Measurements from ENCODE around the gene CYP11A1.

Gene CYP11A1

DNA sequence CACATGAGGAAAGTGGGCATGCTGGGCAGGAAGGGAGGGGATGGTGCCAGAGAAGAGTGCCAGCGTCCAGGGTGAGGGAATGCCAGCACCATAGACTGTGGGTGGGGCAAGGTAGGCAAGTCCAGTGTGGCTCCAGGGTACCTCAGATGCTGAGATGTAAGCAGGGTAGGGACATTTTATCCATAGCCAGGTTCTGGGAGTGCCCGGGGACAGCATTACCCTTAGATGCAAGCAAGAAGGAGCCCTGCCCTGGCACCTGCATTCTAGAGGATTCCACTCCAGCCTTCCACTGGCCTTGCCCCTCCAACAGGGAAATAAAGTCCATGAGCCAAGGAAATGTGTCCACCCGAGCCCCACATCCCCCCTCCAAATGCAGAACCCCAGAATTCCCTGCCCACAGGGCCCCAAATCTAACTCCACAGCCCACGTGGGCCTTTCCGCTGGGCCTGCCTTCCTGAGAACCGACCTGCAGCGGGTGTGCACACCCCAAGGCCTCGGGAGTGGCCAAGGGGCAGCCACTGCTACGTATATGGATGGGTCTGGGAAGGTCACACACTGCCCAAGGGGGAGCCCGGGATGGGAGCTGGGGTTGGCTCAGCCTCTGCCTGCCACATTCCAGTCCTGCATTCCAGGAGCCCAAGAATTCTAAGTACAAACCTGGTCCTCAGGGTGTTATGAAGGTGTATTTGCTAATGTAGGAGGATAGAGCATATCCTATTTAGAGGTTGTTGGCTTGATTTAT is 20.3 kb upstream of the CYP11A1 start:
- DNase-seq = no peak

GRCh38 chr15:74387141-74387541 is 19.7 kb upstream of the CYP11A1 start:
- no peak for DNase-seq

GRCh38 chr15:74386496-74387140 is 19.2 kb upstream of the CYP11A1 start:
- no peak for DNase-seq

DNA sequence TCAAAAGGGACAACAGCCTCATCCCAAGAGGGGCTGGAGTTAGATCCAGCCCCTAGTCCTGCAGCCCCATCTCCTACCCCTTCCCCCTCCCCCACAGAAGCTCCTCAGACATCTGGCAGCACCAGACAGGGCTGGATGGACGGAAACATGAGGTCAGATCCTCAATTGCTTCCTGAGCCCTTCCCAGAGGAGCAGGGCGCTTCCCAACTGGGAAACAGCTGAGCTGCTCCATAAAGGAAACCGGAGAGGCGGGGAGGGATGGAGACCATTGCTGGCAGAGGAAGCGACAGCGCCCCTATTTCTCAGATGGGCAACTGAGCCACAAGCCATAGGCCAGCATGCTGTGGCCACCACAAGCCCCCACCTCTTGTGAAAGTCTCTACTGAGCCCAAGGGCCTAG is 18.3 kb upstream of the CYP11A1 start:
- no peak for DNase-seq

- no peak for DNase-seq
These were observed 17.6 kb upstream of the CYP11A1 start for GRCh38 chr15:74384881-74385643.

DNA sequence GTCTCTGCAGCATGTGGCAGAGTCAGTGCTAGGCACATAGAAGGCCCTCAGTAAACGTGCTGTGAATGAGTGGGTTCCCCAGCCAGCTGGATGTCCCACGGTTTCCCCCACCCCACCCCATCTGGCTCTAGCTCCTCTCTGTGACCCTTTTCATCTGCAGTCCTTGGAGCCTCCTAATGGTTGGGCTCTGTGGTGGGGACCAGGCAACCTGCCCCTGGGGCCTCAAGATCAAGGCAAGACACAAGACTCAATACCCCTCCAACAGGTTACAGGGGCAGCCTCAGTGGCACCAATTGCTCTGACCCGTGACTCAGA is 17.1 kb upstream of the CYP11A1 start:
- DNase-seq = no peak

GRCh38 chr15:74383695-74384565 is 16.5 kb upstream of the CYP11A1 start:
- peak; percentile 39 for DNase-seq

GRCh38 chr15:74383286-74383685 is 15.8 kb upstream of the CYP11A1 start:
- no peak for DNase-seq

GRCh38 chr15:74382004-74382816 is 14.8 kb upstream of the CYP11A1 start:
- peak; percentile 73 for DNase-seq

GRCh38 chr15:74381481-74381880 is 14.0 kb upstream of the CYP11A1 start:
- DNase-seq = no peak

DNA sequence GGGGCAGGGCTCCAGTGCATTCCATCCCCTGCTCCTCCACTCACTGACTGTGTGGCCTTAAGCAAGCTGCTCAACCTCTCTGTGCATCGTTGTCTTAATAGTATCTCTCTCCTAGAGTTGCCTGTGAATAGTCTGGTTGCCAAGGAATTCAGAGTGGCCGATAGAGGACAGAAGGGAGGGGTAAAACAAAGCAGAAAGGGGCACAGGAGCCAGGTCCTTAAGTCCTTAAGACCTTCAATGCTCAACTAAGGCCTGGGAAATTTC is 13.7 kb upstream of the CYP11A1 start:
- DNase-seq = no peak

- no peak for DNase-seq
These were observed 13.1 kb upstream of the CYP11A1 start for GRCh38 chr15:74380361-74381189.

DNA sequence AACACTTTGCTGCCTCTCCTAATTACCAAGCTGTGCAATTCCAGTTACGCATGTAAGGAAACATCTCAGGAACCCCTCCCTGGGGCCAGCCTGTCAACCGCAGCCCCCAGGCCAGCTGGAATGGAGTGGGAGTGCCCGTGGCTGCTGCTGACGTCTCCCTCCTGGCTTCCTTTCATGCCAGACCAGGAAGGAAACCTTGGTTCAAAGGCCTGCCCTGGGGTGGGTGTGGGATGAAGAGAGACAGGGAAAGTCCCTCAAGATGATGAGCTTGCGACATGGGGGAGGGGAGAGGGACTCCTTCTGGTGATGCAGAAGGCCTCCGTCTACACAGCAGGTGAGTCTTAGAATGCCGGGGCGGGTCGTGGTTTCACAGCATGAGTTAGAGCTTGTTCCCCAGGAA is 11.4 kb upstream of the CYP11A1 start:
- DNase-seq = peak; percentile 22

DNA sequence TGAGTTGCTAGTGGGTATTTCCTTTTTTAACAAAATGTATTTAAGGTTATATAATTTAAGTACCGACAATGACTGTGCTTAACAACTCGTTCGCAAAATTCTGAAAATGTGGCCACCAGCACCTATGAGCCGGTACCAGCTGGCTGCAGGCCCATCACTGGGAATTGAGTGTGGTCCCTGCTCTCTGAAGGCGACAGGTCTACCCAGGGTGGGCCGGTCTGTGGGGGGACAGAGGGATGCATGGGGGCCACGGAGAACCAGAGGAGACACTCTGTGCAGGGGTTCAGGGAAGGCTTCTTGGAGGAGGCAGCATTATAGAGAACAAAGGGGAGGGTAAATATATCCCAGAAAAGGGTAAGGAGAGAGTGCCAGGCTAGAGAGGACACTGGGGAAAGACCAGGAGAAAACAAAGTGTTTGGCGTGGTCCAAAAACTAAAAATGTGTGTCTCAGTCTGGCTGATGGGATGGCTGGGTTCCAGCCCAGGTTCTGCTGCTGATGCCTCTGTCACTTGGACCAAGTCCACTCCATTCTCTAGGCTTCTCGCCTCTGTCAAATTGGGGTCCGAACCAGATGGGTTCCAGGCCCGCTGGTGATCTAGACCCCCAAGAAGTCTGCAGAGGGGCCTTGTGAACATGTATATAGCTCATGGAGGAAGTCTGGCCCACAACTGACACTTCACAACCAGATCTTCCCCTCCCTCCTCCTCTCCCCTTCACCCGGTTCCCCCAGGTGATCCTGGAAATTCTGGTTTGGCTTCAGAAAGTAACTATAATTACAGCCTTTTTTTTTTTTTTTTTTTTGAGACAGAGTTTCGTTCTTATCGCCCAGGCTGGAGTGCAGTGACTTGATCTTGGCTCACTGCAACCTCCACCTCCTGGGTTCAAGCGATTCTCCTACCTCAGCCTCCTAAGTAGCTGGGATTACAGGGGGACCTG is 10.7 kb upstream of the CYP11A1 start:
- DNase-seq = no peak

- no peak for DNase-seq
These were observed 9.6 kb upstream of the CYP11A1 start for GRCh38 chr15:74376825-74377581.

DNA sequence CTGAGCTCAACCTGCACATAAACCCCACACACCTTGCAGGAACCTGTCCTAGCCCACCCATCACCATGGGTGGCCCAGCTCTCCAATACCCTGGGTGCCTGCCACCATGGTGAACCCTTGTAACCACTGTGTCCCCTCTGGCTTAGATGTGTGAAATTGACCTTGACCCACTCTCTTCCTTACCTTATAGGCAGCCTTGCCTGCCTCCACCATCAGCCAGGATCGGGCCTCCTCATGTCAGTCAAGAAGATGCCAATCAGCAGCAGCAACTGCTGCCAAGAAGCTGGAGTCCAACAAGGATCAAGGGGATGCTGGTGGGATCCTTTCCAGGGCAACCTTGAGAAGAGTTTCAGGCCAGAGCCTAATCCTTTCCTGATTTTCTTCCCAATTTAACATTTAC is 8.8 kb upstream of the CYP11A1 start:
- DNase-seq = no peak

DNA sequence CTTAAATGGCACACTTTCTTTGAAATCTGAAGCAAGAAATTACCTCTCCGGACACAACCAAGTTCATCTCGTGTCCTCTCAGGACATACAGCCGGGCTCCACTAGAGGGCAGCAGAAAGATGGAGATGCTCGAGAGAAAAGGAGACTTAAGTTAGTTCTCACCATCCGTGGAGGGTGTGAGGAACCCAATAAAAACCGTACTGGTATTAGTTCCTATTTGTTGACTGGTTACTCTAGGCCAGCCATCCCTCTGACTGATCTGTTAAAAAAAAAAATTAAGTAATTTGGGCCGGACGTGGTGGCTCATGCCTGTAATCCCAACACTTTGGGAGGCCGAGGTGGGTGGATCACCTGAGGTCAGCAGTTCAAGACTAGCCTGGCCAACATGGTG is 7.9 kb upstream of the CYP11A1 start:
- peak; percentile 82 for DNase-seq

DNA sequence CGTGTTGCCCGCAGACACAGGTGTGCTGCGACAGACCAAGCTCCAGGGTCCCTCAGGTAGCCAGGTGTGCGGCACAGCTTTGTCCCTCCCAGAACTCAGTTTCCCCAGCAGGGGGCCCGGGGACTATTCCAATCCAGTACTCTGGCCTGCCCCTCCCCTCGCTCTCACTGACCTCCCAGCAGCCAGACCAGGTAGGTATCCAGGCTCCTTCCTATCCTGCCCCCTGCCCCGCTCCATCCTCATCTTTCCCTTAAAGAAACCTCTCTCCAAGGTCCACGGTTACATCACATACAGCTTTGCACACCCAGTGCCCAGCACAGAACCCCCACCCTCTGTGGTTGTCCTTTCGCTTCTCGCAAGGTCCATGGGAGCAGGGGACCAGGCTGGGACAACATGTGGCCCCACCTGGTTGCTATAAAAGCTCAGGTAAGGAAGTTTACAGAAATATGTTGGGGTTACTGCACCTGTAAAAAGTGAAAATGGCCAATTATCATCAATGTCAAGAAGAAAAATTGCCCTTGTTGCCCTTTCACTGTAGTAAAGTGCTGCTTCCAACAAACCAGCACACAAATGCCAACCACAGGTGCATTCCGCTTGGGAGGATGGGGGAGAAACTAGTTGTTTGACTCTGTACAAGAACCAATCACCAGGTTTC is 7.3 kb upstream of the CYP11A1 start:
- DNase-seq = no peak
